NCI-H1092 (cell line): Measurements from ENCODE around the gene NXNL2.

ENCODE experiments used
- DNase-seq: peaks from one replicate; lab custom pipeline; 2025; lab: John Stamatoyannopoulos, UW

Gene NXNL2

GRCh38 chr9:88531920-88532698 lies 2.9 kb upstream of the NXNL2 start:
- DNase-seq, result no peak

- no peak for DNase-seq
Observed at GRCh38 chr9:88533951-88534455, 975 bp upstream of the NXNL2 start.

GRCh38 chr9:88535226-88536022 lies 446 bp downstream of the NXNL2 start:
- DNase-seq, result no peak

- no peak for DNase-seq
Observed at GRCh38 chr9:88536023-88536324, 996 bp downstream of the NXNL2 start.

GRCh38 chr9:88536951-88537760 lies 2.2 kb downstream of the NXNL2 start:
- no peak for DNase-seq

- DNase-seq, result no peak
Observed at GRCh38 chr9:88537761-88538091, 2.7 kb downstream of the NXNL2 start.

GRCh38 chr9:88538311-88539085 lies 3.5 kb downstream of the NXNL2 start:
- no peak for DNase-seq

GRCh38 chr9:88539246-88539645 lies 4.3 kb downstream of the NXNL2 start:
- DNase-seq, result no peak

- no peak for DNase-seq
Observed at GRCh38 chr9:88540251-88540763, 5.3 kb downstream of the NXNL2 start.

- no peak for DNase-seq
Observed at GRCh38 chr9:88544245-88544644, 9.3 kb downstream of the NXNL2 start.

- no peak for DNase-seq
Observed at GRCh38 chr9:88551546-88552137, 16.7 kb downstream of the NXNL2 start.

GRCh38 chr9:88553350-88553749 lies 18.4 kb downstream of the NXNL2 start:
- DNase-seq, result no peak

GRCh38 chr9:88555268-88555980 lies 20.4 kb downstream of the NXNL2 start:
- DNase-seq, result no peak

GRCh38 chr9:88559661-88560060 lies 24.7 kb downstream of the NXNL2 start:
- no peak for DNase-seq

- no peak for DNase-seq
Observed at GRCh38 chr9:88567870-88568269, 32.9 kb downstream of the NXNL2 start.

- DNase-seq, result no peak
Observed at GRCh38 chr9:88571419-88571818, 36.4 kb downstream of the NXNL2 start.

GRCh38 chr9:88572684-88573083 lies 37.7 kb downstream of the NXNL2 start:
- no peak for DNase-seq

GRCh38 chr9:88574953-88575352 lies 40.0 kb downstream of the NXNL2 start:
- DNase-seq, result no peak

GRCh38 chr9:88577256-88578120 lies 42.5 kb downstream of the NXNL2 start:
- no peak for DNase-seq
